SH-SY5Y (cell line): Measurements from ENCODE around the gene SPATA21.

Experiments
- GATA2 ChIP-seq: IDR thresholded peaks from 2 replicates; pipeline ENCODE4 v1.6.1; 2011; ENCODE audit warnings: mild to moderate bottlenecking, low read depth, low read length
- GATA3 ChIP-seq: IDR thresholded peaks from 2 replicates; pipeline ENCODE4 v1.6.1; 2011; ENCODE audit warnings: low read depth, mild to moderate bottlenecking, low read length, moderate library complexity

The SPATA21 gene

GRCh38 chr1:16351456-16351993 lies 85.7 kb downstream of the SPATA21 start:
- TF ChIP-seq GATA2: no peak
- no peak for TF ChIP-seq GATA3

- TF ChIP-seq GATA3: no peak
- TF ChIP-seq GATA2: no peak
Observed at GRCh38 chr1:16349847-16350406, 87.3 kb downstream of the SPATA21 start.
